GM04503 (cell line): Measurements from ENCODE around the gene TTYH1.

Experiments used
- DNase-seq: peaks from one replicate; pipeline ENCODE4 v3.0.0-alpha.2; 2012; ENCODE audit warnings: low read depth

The TTYH1 gene

GRCh38 chr19:54481326-54481930, 66.2 kb downstream of the TTYH1 start:
- no peak for DNase-seq

GRCh38 chr19:54482889-54483288, 67.6 kb downstream of the TTYH1 start:
- DNase-seq, result no peak

- no peak for DNase-seq
Observed at GRCh38 chr19:54484451-54484850, 69.2 kb downstream of the TTYH1 start.

- DNase-seq, result no peak
Observed at GRCh38 chr19:54485851-54486250, 70.6 kb downstream of the TTYH1 start.
